ENCODE measurements around the gene KCNJ4.

DNA sequence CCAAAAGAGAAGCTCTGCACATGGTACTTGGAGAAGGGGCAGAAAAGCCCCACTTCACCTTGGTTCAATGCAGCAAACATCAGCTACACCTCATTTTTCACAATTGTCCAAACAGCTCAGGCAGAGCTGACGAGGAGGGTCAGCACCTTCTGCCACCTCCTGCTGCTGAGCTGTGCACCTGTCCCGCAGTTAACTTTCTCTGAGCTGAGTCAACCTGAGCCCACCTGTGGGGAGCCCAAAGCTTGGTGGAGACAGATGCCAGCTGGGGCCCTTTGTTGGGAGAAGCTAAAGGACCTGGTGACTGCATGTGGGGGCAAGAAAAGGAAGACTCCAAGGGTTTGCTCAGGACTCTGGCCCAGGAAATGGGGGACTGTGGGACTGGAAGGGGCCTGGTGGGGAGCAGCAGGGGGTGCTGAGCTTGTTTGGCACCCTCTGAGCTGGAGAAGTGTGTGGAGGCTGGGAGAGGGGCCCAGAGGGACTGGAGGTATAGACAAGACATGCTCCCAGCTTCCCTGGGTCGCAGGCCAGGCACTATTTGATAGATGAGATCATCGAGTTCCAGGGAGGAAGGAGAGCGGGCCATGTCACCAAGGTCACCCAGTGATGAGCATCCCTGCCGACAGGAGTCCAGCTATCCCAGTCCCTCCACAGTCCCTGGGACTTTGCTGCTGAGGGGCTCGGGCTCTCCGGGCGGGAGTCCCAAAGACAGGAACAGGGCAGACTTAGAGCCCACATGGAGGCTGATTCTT lies 53.5 kb downstream of the KCNJ4 start:
- TF ChIP-seq POLR2A (IDR thresholded peaks at IDR 0.05) = no peak
- TF ChIP-seq, protein P1, sequence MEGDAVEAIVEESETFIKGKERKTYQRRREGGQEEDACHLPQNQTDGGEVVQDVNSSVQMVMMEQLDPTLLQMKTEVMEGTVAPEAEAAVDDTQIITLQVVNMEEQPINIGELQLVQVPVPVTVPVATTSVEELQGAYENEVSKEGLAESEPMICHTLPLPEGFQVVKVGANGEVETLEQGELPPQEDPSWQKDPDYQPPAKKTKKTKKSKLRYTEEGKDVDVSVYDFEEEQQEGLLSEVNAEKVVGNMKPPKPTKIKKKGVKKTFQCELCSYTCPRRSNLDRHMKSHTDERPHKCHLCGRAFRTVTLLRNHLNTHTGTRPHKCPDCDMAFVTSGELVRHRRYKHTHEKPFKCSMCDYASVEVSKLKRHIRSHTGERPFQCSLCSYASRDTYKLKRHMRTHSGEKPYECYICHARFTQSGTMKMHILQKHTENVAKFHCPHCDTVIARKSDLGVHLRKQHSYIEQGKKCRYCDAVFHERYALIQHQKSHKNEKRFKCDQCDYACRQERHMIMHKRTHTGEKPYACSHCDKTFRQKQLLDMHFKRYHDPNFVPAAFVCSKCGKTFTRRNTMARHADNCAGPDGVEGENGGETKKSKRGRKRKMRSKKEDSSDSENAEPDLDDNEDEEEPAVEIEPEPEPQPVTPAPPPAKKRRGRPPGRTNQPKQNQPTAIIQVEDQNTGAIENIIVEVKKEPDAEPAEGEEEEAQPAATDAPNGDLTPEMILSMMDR (IDR thresholded peaks at IDR 0.05) = no peak
